Measurements from ENCODE around the gene CDH13.

CDH13 gene

GRCh38 chr16:83393196-83393981 lies 766.6 kb downstream of the CDH13 start:
- H3K4me3 ChIP-seq (replicated peaks; ENCODE audit: low read depth, low read length): no peak overlapping the region
- peak; percentile 39 for DNase-seq (ENCODE audit: low read depth)
- TF ChIP-seq, protein P1, sequence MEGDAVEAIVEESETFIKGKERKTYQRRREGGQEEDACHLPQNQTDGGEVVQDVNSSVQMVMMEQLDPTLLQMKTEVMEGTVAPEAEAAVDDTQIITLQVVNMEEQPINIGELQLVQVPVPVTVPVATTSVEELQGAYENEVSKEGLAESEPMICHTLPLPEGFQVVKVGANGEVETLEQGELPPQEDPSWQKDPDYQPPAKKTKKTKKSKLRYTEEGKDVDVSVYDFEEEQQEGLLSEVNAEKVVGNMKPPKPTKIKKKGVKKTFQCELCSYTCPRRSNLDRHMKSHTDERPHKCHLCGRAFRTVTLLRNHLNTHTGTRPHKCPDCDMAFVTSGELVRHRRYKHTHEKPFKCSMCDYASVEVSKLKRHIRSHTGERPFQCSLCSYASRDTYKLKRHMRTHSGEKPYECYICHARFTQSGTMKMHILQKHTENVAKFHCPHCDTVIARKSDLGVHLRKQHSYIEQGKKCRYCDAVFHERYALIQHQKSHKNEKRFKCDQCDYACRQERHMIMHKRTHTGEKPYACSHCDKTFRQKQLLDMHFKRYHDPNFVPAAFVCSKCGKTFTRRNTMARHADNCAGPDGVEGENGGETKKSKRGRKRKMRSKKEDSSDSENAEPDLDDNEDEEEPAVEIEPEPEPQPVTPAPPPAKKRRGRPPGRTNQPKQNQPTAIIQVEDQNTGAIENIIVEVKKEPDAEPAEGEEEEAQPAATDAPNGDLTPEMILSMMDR (IDR thresholded peaks at IDR 0.05; ENCODE audit: low read length, missing control alignments): peak; percentile 45

DNA sequence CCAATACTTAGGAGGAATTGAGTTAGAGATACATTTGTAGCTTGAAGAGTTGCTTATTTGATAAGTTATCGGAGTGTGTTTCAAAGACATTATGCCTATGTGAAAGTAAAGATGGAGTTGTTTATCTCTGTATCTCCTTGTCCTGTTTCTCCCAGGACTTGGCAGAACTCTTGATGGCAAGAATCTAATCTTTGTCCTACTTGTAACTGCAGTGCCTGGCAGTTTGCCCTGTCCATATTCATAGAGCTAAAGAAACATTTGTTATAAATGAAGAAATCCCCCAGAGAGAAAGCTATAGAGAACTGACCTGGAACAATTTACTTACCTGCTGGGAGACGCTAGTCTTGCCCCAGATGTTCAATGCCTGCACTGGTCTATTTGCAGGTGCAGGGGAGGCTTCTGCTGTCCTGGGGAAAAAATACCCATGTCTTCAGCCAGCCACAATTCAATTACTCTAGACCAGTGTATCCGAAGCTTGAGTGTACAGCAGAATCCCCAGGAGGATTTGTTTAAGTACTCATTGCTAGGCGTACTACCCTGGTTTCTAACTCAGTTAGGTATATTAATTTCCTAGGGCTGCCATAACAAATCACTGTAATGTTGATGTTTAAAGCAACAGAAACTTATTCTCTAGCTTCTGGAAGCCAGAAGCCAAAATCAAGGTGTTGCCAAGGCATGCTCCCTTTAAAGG lies 771.0 kb downstream of the CDH13 start:
- no peak overlapping the region for H3K4me3 ChIP-seq (replicated peaks; ENCODE audit: low read depth, low read length)
- TF ChIP-seq, protein P1 (IDR thresholded peaks at IDR 0.05; ENCODE audit: low read length, missing control alignments): no peak
- peak; percentile 2 for DNase-seq (ENCODE audit: low read depth)

DNA sequence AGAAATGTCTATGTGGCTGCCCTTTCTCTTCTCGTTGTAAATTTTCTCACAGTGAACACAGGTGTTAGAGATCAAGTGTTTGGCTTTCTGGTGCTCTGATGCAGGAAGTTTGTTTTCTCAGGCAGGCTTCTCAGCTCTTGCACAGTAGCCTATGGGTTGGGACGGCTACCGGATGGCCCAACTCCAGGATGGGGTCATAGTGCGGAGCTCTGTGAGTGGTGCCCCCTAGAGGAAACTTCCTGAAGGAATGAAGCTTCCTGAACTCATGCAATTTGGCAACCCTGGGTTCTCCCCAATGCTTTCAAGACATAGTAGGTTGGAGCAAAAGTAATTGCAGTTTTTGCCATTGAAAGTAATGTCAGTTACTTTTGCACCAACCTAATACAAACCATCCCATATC lies 773.5 kb downstream of the CDH13 start:
- TF ChIP-seq, protein P1 (IDR thresholded peaks at IDR 0.05; ENCODE audit: low read length, missing control alignments): no peak
- H3K4me3 ChIP-seq (replicated peaks; ENCODE audit: low read depth, low read length): no peak overlapping the region
- DNase-seq (ENCODE audit: low read depth): peak; percentile 17

- DNase-seq (ENCODE audit: low read depth): no peak
- TF ChIP-seq, protein P1 (IDR thresholded peaks at IDR 0.05; ENCODE audit: low read length, missing control alignments): no peak
- no peak overlapping the region for H3K4me3 ChIP-seq (replicated peaks; ENCODE audit: low read depth, low read length)
Observed at GRCh38 chr16:83402160-83402814, 775.5 kb downstream of the CDH13 start.

DNA sequence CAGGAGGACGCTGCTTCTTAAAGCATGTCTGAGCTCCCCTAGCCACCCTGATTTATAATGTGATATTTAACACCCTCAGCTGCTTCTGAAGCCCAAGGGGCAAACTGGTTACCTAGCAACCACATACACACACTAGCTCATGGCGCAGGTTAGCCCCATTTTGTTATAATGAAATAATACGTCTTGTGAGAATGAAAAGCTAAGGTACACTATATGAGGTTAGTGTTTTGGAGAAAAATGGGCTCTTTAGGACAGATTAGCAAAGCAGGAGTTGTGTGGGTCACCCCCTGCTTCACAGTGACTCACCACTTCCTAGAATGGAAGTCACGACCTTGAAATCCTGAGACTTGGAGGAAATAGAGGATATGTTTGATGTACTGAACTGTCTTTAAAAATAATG lies 776.2 kb downstream of the CDH13 start:
- TF ChIP-seq, protein P1 (IDR thresholded peaks at IDR 0.05; ENCODE audit: low read length, missing control alignments): no peak
- DNase-seq (ENCODE audit: low read depth): peak; percentile 47

GRCh38 chr16:83403761-83404160 lies 777.0 kb downstream of the CDH13 start:
- peak; percentile 43 for DNase-seq (ENCODE audit: low read depth)
- TF ChIP-seq, protein P1 (IDR thresholded peaks at IDR 0.05; ENCODE audit: low read length, missing control alignments): no peak
- no peak overlapping the region for H3K4me3 ChIP-seq (replicated peaks; ENCODE audit: low read depth, low read length)

More for the DNA sequence above, 776.2 kb downstream of the CDH13 start:
- no peak overlapping the region for H3K4me3 ChIP-seq (replicated peaks; ENCODE audit: low read depth, low read length)

Measured in fibroblast of pulmonary artery (primary cell).